Dermis blood vessel endothelial cell (primary cell): Measurements from ENCODE around the gene ITPR2. TPM values are rescaled to one million over a fixed set of nuclear protein-coding genes. Genes with fewer than 3 reads are reported as not detected.
A peak's percentile ranks its signal among the peaks of the same experiment; 100 is the strongest.
"Not testable (repeated sequence)": the region's sequence is repeated elsewhere in the genome, so short reads cannot be mapped to it uniquely, and the experiment has no call there.

ENCODE experiments used
- DNase-seq: peaks from one replicate; pipeline ENCODE4 v3.0.0; 2010
- total RNA-seq: library from RNA; depleted of rRNA; stranded (reverse); fragments of >200 nt; gene quantifications from 2 replicates; pipeline ENCODE4 v1.2.3, GENCODE V29; 2014

The ITPR2 gene
- total RNA-seq, 1 donor from 2014 or later = 43.2 TPM

DNA sequence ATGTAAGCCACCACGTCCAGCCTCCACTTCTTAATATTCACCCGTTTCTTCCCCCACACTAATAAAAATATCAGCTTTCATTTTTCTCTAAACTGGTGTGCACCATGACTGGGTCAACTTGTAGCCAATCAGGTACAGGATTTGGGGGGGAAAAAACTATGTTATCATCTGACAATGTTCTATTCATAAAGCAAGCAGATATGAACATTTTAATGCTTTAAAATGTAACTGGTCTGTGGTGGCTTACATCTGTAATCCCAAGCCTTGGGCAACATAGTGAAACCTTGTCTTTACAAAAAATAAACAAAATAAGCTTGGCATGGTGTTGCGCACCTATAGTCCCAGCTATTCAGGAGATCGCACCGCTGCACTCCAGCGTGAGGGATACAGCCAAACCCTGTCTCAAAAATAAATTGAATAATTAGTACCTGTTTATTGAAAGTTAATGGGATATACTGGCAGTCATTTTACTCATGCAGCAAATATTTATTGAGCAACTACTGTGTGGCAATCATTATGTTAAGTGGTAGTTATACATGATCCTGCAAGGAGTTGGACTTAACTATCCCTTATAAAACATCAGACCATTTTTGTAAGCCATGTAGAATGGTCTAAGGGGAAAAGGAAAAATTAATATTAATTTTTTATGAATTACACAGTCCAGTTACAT, 15.3 kb upstream of the ITPR2 start:
- no peak for DNase-seq

DNA sequence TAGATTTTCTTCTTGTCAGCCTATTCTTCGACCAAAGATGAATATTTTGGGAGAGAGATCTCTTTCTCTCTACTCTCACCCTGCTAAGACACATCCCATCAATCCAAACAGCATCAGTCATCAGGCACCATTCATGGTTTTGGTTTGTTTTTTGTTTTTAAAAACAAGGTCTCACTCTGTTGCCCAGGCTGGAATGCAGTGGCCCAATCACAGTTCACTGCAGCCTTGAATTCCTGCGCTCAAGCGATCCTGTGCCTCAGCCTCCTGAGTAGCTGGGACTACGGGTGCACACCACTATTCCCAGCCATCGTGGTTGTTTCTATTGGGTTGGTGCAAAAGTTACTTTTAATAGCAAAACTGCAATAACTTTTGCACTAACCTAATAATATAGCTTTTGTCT, 14.4 kb upstream of the ITPR2 start:
- DNase-seq = no peak

GRCh38 chr12:26846416-26846815, 13.4 kb upstream of the ITPR2 start:
- no peak for DNase-seq

GRCh38 chr12:26845984-26846383, 13.0 kb upstream of the ITPR2 start:
- DNase-seq = peak; percentile 67

DNA sequence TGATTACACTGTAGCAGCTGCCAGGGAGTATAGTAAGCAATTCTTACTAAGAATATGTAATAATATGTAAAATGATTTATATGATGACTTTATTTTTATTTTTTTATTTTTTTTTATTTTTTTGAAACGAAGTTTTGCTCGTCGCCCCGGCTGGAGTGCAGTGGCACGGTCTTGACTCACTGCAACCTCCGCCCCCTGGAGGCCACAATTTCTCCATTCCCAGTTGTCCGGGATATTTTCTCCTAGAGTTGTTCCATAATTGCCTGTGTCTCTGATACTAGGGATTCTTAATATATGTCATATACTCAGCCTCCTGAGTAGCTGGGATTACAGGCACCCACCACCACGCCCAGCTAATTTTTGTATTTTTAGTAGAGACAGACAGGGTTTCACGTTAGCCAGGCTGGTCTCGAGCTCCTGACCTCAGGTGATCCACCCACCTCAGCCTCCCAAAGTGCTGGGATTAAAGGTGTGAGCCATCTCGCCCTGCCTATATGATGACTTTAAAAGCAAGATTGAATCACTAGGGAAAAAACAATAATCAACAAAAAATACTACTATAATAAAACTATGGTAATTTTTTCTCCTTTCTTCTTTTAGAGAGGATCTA, 12.2 kb upstream of the ITPR2 start:
- DNase-seq = peak; percentile 81

- DNase-seq = no peak
Measured at GRCh38 chr12:26843311-26843710, 10.3 kb upstream of the ITPR2 start.

GRCh38 chr12:26841085-26841484, 8.1 kb upstream of the ITPR2 start:
- DNase-seq = no peak

DNA sequence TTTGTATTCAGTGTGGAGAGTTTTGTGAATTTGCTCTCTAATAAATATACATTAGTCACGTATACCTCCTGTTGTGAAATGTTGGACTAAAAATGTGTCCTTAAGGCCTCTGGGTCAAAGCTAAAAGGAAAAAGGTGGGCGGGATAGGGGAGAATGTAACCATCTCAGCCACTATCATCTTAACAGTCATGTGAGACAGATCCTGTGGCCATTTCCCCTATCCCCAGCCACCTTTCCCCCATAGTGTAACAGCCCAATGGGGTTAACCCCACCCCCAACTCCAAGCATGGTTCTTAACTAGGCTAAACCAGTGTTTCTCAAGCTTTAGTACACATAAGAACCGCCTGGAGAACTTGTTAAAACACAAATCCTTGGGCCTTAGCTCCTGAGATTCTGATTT, 6.5 kb upstream of the ITPR2 start:
- no peak for DNase-seq

DNA sequence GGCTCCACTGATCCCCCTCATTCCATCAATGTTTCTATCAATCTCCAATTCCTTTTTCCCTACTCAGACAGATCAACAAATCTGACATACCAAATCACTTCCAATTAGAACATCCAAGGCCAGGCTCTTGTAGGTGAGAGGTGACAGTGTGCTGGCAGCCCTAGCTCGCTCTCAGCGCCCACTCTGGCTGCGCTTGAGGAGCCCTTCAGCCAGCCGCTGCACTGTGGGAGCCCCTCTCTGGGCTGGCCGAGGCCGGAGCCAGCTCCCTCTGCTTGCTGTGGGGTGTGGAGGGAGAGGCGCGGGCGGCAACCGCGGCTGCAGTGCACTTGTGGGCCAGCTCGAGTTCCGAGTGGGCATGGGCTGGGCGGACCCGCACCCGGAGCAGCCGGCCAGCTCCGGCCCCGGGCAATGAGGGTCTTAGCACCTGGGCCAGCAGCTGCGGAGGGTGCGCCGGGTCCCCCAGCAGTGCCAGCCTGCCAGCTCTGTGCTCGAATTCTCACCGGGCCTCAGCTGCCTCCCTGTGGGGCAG, 6.0 kb upstream of the ITPR2 start:
- DNase-seq = no peak

DNA sequence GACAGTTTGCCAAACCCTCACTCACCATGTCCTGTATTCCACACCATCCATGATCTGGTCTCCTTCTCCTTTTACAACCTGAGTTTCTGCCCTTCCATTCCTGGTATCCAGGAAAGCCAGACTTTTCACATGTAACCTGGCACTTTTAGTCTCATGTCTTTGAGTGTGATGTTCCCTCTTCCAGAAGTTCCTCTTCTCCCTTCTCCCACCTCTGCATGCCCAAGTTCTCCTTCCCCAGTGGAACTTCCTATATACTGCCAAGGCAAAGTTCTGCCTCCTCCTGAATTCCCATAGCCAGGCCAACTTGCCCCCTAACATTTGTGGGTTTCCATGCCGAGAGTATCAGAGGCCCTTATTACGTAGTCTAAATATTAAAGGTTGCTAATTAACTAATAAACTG, 3.2 kb upstream of the ITPR2 start:
- no peak for DNase-seq

- DNase-seq = not testable (repeated sequence)
Measured at GRCh38 chr12:26834503-26835060, 1.6 kb upstream of the ITPR2 start.

DNA sequence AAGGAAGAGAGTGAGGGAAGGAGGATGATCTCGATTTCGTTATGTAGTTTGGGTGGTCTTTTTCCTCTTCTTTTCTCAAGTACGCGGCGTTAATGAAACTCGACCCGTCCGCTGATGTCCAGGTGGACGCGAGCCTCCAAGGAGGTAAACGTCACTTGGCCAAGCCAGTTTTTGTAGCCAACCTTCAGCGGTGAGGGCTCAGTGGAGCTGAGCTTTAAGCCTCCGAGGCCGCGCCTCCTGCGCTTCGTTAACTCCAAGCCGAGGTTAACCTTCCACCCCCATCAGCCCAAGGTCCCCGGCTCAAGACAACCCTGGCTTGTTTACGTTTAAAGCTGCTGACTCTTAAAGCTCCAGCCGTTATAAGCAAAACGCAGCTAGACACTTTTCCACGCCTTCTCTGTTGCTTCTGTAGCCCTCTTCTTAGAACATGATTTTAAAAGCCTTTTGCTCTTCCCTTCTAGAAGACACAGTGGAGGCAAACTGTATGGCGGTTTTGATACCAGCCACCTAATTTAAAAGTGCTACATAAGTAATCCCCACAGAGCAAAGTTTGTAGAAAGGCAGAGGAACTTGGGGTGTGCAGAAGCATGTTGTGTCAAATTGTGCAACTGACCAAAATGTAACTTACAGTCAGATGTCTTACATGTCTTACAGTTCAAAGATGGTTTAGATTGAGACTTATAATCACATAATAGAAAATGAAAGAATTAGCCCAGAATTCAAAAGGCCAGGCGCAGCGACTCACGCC, 923 bp upstream of the ITPR2 start:
- DNase-seq = no peak

GRCh38 chr12:26831951-26832821, 808 bp downstream of the ITPR2 start:
- peak; percentile 82 for DNase-seq

- no peak for DNase-seq
Measured at GRCh38 chr12:26830783-26831551, 2.0 kb downstream of the ITPR2 start.

DNA sequence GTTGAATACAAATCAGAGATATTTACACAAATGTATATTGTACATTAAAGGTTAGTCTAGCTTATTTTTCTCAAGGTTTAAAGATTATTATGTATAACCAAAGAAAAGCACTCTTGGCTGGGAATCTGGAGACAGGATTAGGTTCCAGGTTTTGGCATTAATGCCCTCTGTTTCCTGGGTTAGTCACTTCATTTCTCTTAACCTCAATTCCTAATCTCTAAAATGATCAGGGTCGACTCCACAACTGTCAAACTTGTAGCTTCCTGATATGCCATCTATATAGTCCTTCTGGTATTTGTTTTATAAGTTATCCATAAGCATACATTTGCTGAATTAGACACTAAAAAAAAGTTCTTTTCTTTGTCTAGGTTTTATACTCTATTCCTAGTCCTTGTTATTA, 2.6 kb downstream of the ITPR2 start:
- no peak for DNase-seq

DNA sequence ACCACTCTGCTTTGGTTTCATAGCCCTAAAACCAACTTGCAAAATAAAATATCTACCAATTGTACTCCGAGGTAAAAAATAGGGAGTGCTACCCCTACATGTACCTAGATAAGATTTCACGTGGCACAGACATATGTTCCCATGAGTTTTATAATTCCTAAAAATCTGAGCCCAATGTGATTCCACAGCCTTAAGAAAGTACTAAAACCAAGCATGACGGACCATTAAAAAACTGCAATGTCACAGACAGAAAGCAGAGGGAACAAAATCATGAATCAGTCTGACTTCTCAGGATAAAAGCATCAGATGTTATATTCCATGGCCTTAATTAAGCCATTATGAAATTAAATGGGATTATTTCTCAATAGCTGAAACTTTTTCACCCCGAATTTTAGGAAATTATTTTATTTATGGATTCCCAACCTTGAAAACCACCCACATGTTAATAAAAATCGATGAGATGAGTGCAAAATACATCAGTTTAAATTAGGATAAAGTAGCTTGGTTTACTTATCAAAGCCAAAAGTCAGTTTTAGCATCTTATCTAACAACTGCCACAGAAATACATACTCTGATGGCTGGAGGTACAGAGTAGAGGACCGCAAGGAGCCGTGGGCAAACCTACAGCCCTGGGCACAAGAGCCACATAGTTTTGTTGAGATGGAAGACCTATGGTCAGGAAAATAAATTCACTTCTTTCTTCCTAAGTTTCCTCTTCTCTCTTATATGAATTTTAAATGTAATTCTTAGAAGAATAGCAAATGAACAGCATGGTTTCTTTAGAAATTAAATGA, 4.5 kb downstream of the ITPR2 start:
- no peak for DNase-seq

- DNase-seq = no peak
Measured at GRCh38 chr12:26826437-26826836, 6.6 kb downstream of the ITPR2 start.

- DNase-seq = no peak
Measured at GRCh38 chr12:26825459-26826016, 7.5 kb downstream of the ITPR2 start.

DNA sequence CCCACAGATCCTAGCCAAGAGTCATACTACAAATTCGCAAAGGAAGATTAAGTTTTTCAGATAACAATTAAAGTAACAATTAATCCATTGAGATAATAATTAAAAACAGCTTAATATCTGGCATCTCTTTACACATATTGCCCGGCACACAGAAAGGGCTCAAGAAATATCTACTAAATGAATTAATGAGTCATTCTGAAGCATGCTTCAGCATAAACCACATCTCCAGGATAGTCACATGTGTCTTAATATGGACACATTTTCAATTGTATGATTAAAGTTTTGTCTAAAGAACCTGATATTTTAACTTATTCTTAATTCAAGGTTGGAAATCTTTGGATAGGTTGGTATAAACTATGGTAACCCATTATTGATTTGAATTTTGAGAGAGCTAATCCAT, 9.6 kb downstream of the ITPR2 start:
- no peak for DNase-seq

DNA sequence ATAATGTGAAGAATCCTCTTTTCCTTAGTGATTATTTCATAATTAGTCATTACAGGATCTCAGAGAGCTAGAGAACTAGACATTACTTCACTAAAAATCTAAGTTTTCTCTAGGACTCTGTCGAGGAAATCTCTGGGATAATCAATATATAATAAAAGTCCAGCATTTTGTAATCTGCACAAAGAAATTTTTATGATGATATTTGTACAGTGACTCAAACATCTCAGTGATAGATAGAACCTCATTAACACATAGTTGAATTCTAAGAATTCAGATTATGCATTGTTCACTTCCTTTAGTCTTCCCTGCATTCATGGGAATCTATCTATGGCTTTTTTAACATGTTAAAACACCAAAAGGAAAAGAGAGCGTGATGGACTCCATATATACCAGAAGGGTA, 11.0 kb downstream of the ITPR2 start:
- DNase-seq = no peak
